ENCODE results near the gene SPAG5. TPM values are rescaled to one million over a fixed set of nuclear protein-coding genes. Genes with fewer than 3 reads are reported as not detected.

SPAG5 gene
- total RNA-seq, 4 donors from 2014 or later, result 5.7 to 11.4 (median 7.6) TPM

DNA sequence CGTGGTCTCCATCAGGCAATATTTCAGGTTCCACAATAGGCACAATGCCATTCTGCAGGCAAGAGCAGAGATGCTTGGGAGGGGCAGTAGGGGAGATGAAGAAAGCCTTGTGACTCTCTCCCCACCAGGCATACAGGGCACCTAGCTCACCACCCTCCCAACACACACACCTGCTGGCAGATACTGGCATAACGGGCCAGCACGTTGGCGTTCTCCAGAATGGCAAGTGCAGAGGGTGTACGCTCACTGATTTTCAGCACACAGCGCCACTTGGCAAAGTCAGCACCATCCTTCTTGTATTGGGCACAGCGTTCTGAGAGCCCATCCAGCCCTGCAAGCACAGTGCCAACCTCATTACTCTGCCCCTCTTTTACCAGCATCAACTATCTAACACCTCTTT is 24.3 kb downstream of the SPAG5 start:
- no peaks in the 10 kb centered on the region for H3K27me3 ChIP-seq
- H3K9me3 ChIP-seq, result no peaks in the 10 kb centered on the region
- 89 to 92% methylated on average over 7 of the region's 7 CpGs for WGBS, 2 donors
- no peak for DNase-seq (ENCODE audit: low spot score in 2 of 2)
- peaks cover 0 to 47% (median 19%) of the 10 kb centered on the region in 4 donors for H3K4me1 ChIP-seq
- H3K36me3 ChIP-seq, result peaks cover 0 to 10% (median 0%) of the 10 kb centered on the region in 3 donors
- TF ChIP-seq, protein P1, sequence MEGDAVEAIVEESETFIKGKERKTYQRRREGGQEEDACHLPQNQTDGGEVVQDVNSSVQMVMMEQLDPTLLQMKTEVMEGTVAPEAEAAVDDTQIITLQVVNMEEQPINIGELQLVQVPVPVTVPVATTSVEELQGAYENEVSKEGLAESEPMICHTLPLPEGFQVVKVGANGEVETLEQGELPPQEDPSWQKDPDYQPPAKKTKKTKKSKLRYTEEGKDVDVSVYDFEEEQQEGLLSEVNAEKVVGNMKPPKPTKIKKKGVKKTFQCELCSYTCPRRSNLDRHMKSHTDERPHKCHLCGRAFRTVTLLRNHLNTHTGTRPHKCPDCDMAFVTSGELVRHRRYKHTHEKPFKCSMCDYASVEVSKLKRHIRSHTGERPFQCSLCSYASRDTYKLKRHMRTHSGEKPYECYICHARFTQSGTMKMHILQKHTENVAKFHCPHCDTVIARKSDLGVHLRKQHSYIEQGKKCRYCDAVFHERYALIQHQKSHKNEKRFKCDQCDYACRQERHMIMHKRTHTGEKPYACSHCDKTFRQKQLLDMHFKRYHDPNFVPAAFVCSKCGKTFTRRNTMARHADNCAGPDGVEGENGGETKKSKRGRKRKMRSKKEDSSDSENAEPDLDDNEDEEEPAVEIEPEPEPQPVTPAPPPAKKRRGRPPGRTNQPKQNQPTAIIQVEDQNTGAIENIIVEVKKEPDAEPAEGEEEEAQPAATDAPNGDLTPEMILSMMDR (IDR thresholded peaks at IDR 0.05), result no peak
- no peak for TF ChIP-seq EP300 (IDR thresholded peaks at IDR 0.05)
- TF ChIP-seq POLR2A (IDR thresholded peaks at IDR 0.05), result no peak
- no peak overlapping the region for H3K27ac ChIP-seq
- H3K4me3 ChIP-seq, result no peak overlapping the region

DNA sequence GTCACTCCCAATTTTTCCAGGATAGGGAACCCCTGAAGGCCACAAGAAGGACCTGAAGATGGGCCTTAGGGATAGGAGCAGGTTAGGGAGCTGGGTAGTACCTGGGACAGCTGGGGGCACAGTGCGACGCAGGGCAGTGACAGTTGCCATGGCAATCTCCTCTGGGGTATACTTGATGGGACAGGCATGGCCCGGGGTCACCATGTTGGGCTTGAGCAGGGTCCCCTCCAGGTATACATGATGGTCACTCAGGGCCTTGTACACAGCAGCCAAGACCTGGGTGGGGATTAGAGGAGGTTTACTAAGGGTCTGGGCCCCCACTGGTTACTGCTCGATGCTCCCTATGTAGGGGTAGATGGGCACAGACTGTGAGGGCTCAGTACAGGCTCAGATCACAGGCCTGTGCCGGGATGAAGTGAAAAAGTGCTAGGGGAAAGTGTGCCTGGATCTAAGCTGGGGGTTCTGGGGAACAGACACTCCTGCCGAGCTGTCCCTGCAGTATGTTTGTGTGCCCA is 24.8 kb downstream of the SPAG5 start:
- Histone ChIP-seq H3K9me3 (no peaks in the 10 kb centered on the region), H3K27ac (no peak overlapping the region), H3K36me3 (peaks cover 0 to 10% (median 0%) of the 10 kb centered on the region in 3 donors), H3K4me1 (peaks cover 0 to 48% (median 20%) of the 10 kb centered on the region in 4 donors), H3K27me3 (no peaks in the 10 kb centered on the region), H3K4me3 (no peak overlapping the region)
- TF ChIP-seq, protein P1 (IDR thresholded peaks at IDR 0.05), result no peak
- TF ChIP-seq EP300 (IDR thresholded peaks at IDR 0.05) (no peak), POLR2A (IDR thresholded peaks at IDR 0.05) (no peak)
- no peak for DNase-seq (ENCODE audit: low spot score in 2 of 2)
- WGBS, 2 donors, result 94 to 96% methylated on average over 6 of the region's 6 CpGs

DNA sequence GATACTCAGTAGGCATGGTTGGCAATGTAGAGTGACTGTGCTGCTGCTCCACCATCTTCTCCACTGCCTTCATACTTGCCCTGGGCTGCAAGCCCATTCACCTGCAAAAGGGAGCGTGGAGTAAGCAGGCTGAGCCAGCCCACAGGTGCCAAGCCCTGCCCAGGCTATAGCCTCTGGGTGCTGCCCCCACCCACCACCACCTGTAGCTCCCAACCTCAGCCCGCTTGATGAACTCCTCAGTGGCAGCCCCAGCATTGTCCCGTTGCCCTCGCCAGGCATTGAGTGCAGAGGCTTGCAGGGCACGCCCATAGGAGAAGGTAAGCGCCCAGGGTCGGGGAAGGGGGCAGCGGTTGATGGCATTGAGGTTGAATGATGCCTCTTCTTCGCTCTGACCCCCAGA is 25.3 kb downstream of the SPAG5 start:
- DNase-seq (ENCODE audit: low spot score in 2 of 2), result no peak
- Histone ChIP-seq H3K4me1 (peaks cover 0 to 50% (median 20%) of the 10 kb centered on the region in 4 donors), H3K9me3 (no peaks in the 10 kb centered on the region), H3K36me3 (peaks cover 0 to 14% (median 0%) of the 10 kb centered on the region in 3 donors), H3K4me3 (no peak overlapping the region), H3K27me3 (no peaks in the 10 kb centered on the region), H3K27ac (no peak overlapping the region)
- TF ChIP-seq, protein P1 (IDR thresholded peaks at IDR 0.05), result no peak
- no peak for TF ChIP-seq EP300 (IDR thresholded peaks at IDR 0.05)
- no peak for TF ChIP-seq POLR2A (IDR thresholded peaks at IDR 0.05)
- 91 to 95% methylated on average over 9 of the region's 9 CpGs for WGBS, 2 donors

DNA sequence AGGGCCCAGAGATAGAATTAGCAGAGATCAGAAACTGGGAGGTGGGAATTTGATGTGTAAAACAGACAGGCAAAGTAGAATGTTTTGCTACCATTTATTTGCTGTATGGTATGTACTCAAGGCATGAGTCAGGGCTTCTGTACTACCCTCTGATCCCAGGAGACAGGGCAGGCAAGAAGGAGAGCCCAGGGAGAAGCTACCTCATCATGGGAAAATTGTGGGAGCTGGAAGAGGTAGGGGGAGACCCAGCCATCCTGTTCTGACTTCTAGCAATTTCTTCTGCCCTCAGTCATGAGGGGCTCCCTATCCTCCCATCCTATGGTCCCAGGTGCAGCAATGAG is 25.8 kb downstream of the SPAG5 start:
- Histone ChIP-seq H3K4me3 (no peak overlapping the region), H3K36me3 (peaks cover 0 to 19% (median 0%) of the 10 kb centered on the region in 3 donors), H3K27ac (no peak overlapping the region), H3K4me1 (peaks cover 0 to 55% (median 20%) of the 10 kb centered on the region in 4 donors), H3K9me3 (no peaks in the 10 kb centered on the region), H3K27me3 (no peaks in the 10 kb centered on the region)
- TF ChIP-seq POLR2A (IDR thresholded peaks at IDR 0.05) (no peak), EP300 (IDR thresholded peaks at IDR 0.05) (no peak)
- TF ChIP-seq, protein P1 (IDR thresholded peaks at IDR 0.05), result no peak
- no peak for DNase-seq (ENCODE audit: low spot score in 2 of 2)

DNA sequence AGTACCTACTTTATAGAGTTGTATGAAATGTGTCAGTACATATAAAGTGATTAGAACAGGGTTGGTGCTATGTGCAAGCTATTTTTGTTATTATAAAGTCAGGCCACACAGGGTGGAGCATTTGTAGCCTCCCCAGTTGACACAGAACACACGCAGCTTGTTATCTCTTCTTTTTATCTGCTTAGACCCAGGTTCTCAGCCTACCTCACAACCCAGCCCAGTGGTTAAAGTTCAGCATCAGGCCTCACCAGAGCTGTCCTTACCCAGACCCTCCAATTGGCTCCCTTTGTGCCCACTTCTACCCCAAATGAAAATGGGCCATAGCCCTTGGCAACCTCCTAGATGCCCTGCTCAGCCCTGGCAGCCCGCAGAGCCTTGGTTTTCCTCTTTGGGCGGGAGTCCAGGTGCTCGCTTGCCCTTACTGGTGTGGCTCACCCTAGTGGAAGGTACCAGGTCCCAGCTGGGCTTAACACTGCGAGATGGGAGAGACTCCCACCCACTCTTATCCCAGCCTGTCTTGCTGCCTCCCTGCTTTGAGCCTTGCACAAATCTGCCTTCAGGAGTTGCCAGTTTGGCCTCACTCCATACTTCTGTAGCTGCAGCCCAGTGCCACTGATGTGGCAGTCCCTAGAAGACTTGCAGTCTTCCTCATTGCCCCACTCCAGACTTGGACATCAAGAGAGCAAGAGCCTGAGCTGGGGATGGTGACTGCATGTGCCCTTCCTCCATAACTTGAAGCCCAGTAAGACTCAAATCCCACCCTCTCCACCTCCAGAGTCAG is 26.4 kb downstream of the SPAG5 start:
- Histone ChIP-seq H3K27me3 (no peaks in the 10 kb centered on the region), H3K9me3 (no peaks in the 10 kb centered on the region), H3K36me3 (peaks cover 0 to 20% (median 0%) of the 10 kb centered on the region in 3 donors), H3K4me1 (peaks cover 0 to 58% (median 20%) of the 10 kb centered on the region in 4 donors), H3K27ac (peak overlapping the region; percentile 25 to 95 (median 82)), H3K4me3 (peak overlapping the region in 3 of 4 donors; percentile 61 to 98 (median 77))
- 77 to 86% methylated on average over 5 of the region's 5 CpGs for WGBS, 2 donors
- DNase-seq (ENCODE audit: low spot score in 2 of 2), result no peak
- no peak for TF ChIP-seq EP300 (IDR thresholded peaks at IDR 0.05)

All from tibial nerve (tissue), 4 donors.